Endothelial cell (in vitro differentiated cells): ENCODE data around the gene NTN3. TPM values are rescaled to one million over a fixed set of nuclear protein-coding genes. Genes with fewer than 3 reads are reported as not detected.
A peak's percentile ranks its signal among the peaks of the same experiment; 100 is the strongest.

Experiments used
- DNase-seq: peaks from one replicate; pipeline ENCODE4 v3.0.0; 2021; ENCODE audit warnings: low spot score
- H3K27ac Mint-ChIP-seq: one replicate; pipeline ENCODE4 v1.8.0; 2021; ENCODE audit warnings: mixed read lengths, inconsistent platforms; ENCODE audit not compliant: unreplicated experiment
- H3K27me3 Mint-ChIP-seq: one replicate; pipeline ENCODE4 v1.8.0; 2021; ENCODE audit warnings: mild to moderate bottlenecking, moderate library complexity, mixed read lengths, inconsistent platforms; ENCODE audit not compliant: unreplicated experiment
- H3K36me3 Mint-ChIP-seq: one replicate; pipeline ENCODE4 v1.8.0; 2021; ENCODE audit warnings: mild to moderate bottlenecking, low read depth, mixed read lengths, inconsistent platforms; ENCODE audit not compliant: unreplicated experiment
- H3K4me1 Mint-ChIP-seq: one replicate; pipeline ENCODE4 v1.8.0; 2021; ENCODE audit warnings: mild to moderate bottlenecking, mixed read lengths, inconsistent platforms; ENCODE audit not compliant: unreplicated experiment
- H3K4me3 Mint-ChIP-seq: one replicate; pipeline ENCODE4 v1.8.0; 2021; ENCODE audit warnings: mild to moderate bottlenecking, mixed read lengths, inconsistent platforms; ENCODE audit not compliant: unreplicated experiment
- H3K9me3 Mint-ChIP-seq: one replicate; pipeline ENCODE4 v1.8.0; 2021; ENCODE audit warnings: mixed read lengths, inconsistent platforms; ENCODE audit not compliant: unreplicated experiment
- total RNA-seq: library from RNA; stranded (reverse); fragmentation: NEBNext Ultra II Directional; extraction: Animal tissue kit (Norgen Biotek cat#: 25700); gene quantifications from one replicate; pipeline ENCODE4 v1.2.1, GENCODE V29; 2021; ENCODE audit not compliant: unreplicated experiment
- TF ChIP-seq, protein P1 (sequence below): fragments of 200-600 bp; sonication (generic); IDR thresholded peaks from one replicate; pipeline ENCODE4 v1.5.0; 2021; ENCODE audit warnings: antibody characterized with exemption; ENCODE audit not compliant: unreplicated experiment

The NTN3 gene
- total RNA-seq, 1 donor from 2014 or later, result not detected

DNA sequence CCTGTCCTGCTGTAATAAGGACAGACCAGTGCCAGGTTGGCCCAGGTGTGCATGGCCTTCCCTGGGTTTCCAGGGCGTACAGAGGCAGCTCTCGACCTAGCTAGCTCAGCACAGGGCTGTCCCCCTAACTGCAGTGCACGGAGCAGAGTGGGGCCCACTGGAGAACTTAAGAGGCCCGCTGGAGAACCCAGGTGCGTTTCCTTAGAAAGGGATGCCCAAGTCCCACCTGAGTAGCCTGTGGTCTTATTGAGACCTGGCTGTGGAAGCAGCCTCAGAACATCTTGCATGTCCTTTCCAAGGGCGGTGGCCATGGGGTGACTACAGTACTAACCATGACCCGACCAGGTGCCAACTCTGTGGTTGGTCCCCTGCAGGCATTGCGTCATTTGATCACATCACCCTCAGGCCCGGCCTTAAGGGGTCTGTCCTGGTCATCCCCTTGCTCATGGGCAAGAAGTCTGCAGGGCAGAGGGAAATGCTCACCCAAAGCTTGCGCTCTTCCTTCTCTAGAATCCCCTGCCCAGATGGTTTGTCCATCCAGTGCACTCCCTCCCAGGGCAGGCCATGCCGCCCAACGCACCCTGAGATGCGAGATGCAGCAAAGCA lies 45.2 kb upstream of the NTN3 start:
- TF ChIP-seq, protein P1, sequence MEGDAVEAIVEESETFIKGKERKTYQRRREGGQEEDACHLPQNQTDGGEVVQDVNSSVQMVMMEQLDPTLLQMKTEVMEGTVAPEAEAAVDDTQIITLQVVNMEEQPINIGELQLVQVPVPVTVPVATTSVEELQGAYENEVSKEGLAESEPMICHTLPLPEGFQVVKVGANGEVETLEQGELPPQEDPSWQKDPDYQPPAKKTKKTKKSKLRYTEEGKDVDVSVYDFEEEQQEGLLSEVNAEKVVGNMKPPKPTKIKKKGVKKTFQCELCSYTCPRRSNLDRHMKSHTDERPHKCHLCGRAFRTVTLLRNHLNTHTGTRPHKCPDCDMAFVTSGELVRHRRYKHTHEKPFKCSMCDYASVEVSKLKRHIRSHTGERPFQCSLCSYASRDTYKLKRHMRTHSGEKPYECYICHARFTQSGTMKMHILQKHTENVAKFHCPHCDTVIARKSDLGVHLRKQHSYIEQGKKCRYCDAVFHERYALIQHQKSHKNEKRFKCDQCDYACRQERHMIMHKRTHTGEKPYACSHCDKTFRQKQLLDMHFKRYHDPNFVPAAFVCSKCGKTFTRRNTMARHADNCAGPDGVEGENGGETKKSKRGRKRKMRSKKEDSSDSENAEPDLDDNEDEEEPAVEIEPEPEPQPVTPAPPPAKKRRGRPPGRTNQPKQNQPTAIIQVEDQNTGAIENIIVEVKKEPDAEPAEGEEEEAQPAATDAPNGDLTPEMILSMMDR, result no peak
- no peaks in the 10 kb centered on the region for H3K9me3 Mint-ChIP-seq
- H3K4me3 Mint-ChIP-seq, result no peak overlapping the region
- H3K4me1 Mint-ChIP-seq, result peaks cover 14% of the 10 kb centered on the region
- H3K27ac Mint-ChIP-seq, result no peak overlapping the region
- peaks cover 13% of the 10 kb centered on the region for H3K27me3 Mint-ChIP-seq
- H3K36me3 Mint-ChIP-seq, result no peaks in the 10 kb centered on the region
- no peak for DNase-seq

DNA sequence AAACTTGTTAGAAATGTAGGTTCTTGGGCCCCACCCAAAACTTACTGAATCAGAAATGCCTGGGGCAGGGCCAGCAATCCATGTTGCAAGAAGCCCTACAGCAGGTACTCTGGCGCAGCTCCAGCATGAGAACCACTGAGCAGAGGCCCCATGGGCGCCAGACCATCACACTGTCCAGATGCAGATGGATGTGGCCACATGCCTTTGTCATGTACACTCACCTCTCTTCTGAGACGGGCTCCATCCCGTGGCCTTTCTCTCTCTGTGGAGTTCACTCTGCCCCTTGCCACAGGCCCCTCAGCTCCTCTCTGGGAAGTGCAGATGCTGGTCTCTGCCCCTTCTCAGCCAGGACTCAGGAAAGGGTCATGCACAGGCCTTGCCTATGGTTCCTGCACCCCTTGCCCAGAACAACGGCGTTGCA lies 44.1 kb upstream of the NTN3 start:
- no peak overlapping the region for H3K27ac Mint-ChIP-seq
- H3K9me3 Mint-ChIP-seq, result no peaks in the 10 kb centered on the region
- H3K27me3 Mint-ChIP-seq, result peaks cover 13% of the 10 kb centered on the region
- no peaks in the 10 kb centered on the region for H3K36me3 Mint-ChIP-seq
- H3K4me3 Mint-ChIP-seq, result peak overlapping the region; percentile 8
- no peak for DNase-seq
- TF ChIP-seq, protein P1, result no peak
- peaks cover 14% of the 10 kb centered on the region for H3K4me1 Mint-ChIP-seq

DNA sequence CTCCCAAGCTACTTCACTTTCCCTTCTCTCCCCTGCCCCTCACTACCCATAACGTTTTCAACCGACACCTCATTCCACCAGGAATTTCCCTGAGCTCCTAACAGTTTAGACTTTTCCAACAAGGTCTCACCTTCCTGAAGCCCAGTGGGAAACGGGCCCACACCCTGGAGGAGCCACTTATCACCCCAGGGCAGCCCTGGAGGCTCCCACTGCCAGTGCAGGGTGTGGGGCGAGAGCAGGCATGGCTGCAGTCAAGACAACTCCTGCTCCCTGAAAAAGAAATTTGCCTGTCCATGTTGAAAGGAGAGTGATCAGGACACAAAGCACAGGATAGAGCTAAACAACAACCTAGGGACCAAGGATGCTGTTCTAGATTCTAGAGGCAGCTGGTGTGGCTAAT lies 43.6 kb upstream of the NTN3 start:
- TF ChIP-seq, protein P1, result no peak
- peaks cover 14% of the 10 kb centered on the region for H3K4me1 Mint-ChIP-seq
- H3K27me3 Mint-ChIP-seq, result peaks cover 13% of the 10 kb centered on the region
- peaks cover 2% of the 10 kb centered on the region for H3K36me3 Mint-ChIP-seq
- no peaks in the 10 kb centered on the region for H3K9me3 Mint-ChIP-seq
- H3K27ac Mint-ChIP-seq, result no peak overlapping the region
- no peak for DNase-seq
- H3K4me3 Mint-ChIP-seq, result peak overlapping the region; percentile 78

DNA sequence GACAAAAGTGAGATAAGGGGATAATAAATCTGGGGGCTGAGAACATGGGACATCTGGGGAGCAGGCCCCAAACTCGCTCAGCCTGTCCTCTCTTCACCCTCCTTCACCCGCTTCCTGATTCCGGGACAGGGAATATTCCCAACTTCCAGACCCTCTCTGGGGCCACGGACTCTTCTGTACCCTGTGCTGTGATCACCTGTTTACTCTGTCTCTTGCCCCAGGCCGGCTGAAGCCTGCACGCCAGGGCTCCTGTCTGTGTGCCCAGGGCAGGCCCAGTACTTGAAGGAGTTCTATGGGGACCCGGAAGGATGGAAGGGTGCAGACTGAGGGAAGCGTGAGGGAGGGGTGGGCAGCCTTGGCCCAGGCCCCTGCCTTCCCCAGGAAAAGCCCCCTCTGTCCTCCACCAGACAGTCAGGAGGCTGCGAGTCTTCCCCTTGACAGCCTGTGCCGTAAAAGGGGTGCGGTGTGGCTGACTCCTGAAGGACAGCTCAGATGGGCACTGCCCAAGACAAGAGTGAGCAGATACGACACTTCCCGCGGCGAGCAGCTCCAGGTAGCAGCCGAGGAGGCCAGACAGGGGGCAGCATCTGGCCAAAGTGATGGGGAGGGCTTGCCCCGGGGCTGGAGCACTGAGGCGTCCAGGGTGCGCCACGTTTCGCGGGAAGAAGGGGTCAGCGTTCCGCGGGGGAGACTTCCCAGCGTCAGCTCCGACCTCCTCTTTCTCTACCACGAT lies 42.9 kb upstream of the NTN3 start:
- Mint-ChIP-seq H3K9me3 (no peaks in the 10 kb centered on the region), H3K4me3 (peak overlapping the region; percentile 87), H3K27ac (no peak overlapping the region), H3K36me3 (peaks cover 7% of the 10 kb centered on the region), H3K4me1 (peaks cover 14% of the 10 kb centered on the region), H3K27me3 (peaks cover 13% of the 10 kb centered on the region)
- TF ChIP-seq, protein P1, result no peak
- peak; percentile 43 for DNase-seq

DNA sequence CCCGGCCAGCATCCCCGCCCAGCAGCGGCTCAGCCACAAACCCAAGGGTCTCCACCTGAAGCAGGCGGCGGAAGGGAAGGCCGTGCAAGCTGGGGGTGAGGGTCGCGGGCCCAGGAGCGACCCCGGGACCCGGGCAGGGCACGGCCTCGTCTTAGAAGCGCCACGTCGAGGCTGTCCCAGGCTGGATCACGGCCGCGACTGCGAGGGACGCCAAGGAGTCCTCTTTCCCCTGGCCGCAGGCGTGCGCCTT lies 42.4 kb upstream of the NTN3 start:
- TF ChIP-seq, protein P1, result no peak
- H3K36me3 Mint-ChIP-seq, result peaks cover 8% of the 10 kb centered on the region
- H3K27ac Mint-ChIP-seq, result no peak overlapping the region
- no peaks in the 10 kb centered on the region for H3K9me3 Mint-ChIP-seq
- peaks cover 14% of the 10 kb centered on the region for H3K4me1 Mint-ChIP-seq
- no peak for DNase-seq
- peak overlapping the region; percentile 87 for H3K4me3 Mint-ChIP-seq
- peaks cover 13% of the 10 kb centered on the region for H3K27me3 Mint-ChIP-seq
